Activated naive CD8-positive, alpha-beta T cell (primary cell): ENCODE results near the gene EXOSC2.

Experiments
- H3K27ac Mint-ChIP-seq: one replicate; pipeline ENCODE4 v1.8.0; 2021; ENCODE audit warnings: mixed read lengths
- H3K27me3 Mint-ChIP-seq: one replicate; pipeline ENCODE4 v1.8.0; 2021; ENCODE audit warnings: mixed read lengths
- H3K36me3 Mint-ChIP-seq: one replicate; pipeline ENCODE4 v1.8.0; 2021; ENCODE audit warnings: mixed read lengths
- H3K4me1 Mint-ChIP-seq: one replicate; pipeline ENCODE4 v1.8.0; 2021; ENCODE audit warnings: low read depth, mixed read lengths
- H3K4me3 Mint-ChIP-seq: one replicate; pipeline ENCODE4 v1.8.0; 2021; ENCODE audit warnings: mild to moderate bottlenecking, mixed read lengths
- H3K9me3 Mint-ChIP-seq: one replicate; pipeline ENCODE4 v1.8.0; 2021; ENCODE audit warnings: low read depth, mixed read lengths

Gene EXOSC2

DNA sequence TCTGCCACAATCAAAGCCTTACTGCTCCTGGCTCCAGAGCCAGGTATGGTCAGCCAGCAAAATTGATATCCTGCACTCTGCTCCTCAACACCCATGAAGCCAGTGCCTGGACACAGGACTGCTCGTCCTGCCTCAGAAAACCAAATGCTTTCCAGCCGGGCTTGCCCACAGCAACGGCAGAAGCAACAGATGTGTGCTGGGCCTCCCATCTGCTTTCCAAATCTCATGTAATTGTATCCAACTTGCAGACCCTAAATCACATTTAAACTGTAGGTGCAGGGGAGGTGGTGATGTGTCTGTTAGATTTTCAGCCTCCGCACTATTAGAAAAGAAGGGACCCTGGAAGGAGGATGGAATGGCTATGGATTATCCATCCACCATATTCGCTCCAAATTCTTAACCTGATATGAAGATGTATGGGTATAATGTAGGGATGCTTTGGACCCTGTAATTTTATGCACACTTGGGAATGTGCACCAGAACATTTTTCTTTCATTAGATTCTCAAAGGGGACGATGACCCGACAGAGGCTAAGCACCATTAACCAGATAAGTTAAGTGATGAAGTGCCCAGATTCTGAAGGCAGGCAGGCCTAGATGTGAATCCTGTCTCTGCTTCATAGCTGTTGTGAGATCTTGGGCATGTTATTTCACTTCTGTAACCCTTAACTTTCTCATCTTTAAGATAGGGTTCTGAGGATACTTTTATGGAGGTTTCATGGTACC is 58.2 kb downstream of the EXOSC2 start:
- Mint-ChIP-seq H3K27me3 (no peaks in the 10 kb centered on the region), H3K27ac (no peak overlapping the region), H3K36me3 (no peaks in the 10 kb centered on the region), H3K4me1 (peaks cover 14% of the 10 kb centered on the region), H3K4me3 (no peak overlapping the region), H3K9me3 (no peaks in the 10 kb centered on the region)
